ENCODE results near the gene ADAMTSL3.

GRCh38 chr15:83612898-83613635 lies 40.9 kb upstream of the ADAMTSL3 start:
- TF ChIP-seq EGR1 (IDR thresholded peaks at IDR 0.05; ENCODE audit: low read depth) (no peak), REST (IDR thresholded peaks at IDR 0.05; ENCODE audit: low read depth) (no peak)

All from HCT116 (cell line).